Measurements from ENCODE around the gene CCDC88C. TPM values are rescaled to one million over a fixed set of nuclear protein-coding genes. Genes with fewer than 3 reads are reported as not detected.

The CCDC88C gene
- total RNA-seq, 1 experiment from 2014 or later = not detected

GRCh38 chr14:91302391-91302790 is 115.2 kb downstream of the CCDC88C start:
- Histone ChIP-seq H3K36me3 (no peaks in the 10 kb centered on the region), H3K27me3 (replicated peaks) (no peaks in the 10 kb centered on the region; the same call in 1 of the 2 replicates), H3K4me1 (replicated peaks) (no peaks in the 10 kb centered on the region), H3K9me3 (replicated peaks) (no peaks in the 10 kb centered on the region), H3K27ac (no peak overlapping the region), H3K4me3 (no peak overlapping the region)
- DNase-seq (ENCODE audit: low read depth in 1 of 2, low spot score in 2 of 2) = no peak

- H3K4me1 ChIP-seq (replicated peaks) = no peaks in the 10 kb centered on the region
- H3K27ac ChIP-seq = no peak overlapping the region
- H3K9me3 ChIP-seq (replicated peaks) = no peaks in the 10 kb centered on the region
- DNase-seq (ENCODE audit: low read depth in 1 of 2, low spot score in 2 of 2) = no peak
- no peak overlapping the region for H3K4me3 ChIP-seq
- no peaks in the 10 kb centered on the region; the same call in 1 of the 2 replicates for H3K27me3 ChIP-seq (replicated peaks)
- H3K36me3 ChIP-seq = no peaks in the 10 kb centered on the region
Measured at GRCh38 chr14:91300957-91301356, 116.7 kb downstream of the CCDC88C start.

GRCh38 chr14:91300283-91300895 is 117.2 kb downstream of the CCDC88C start:
- Histone ChIP-seq H3K9me3 (replicated peaks) (no peaks in the 10 kb centered on the region), H3K27ac (no peak overlapping the region), H3K36me3 (no peaks in the 10 kb centered on the region), H3K4me1 (replicated peaks) (no peaks in the 10 kb centered on the region), H3K4me3 (no peak overlapping the region), H3K27me3 (replicated peaks) (no peaks in the 10 kb centered on the region; the same call in 1 of the 2 replicates)
- no peak for DNase-seq (ENCODE audit: low read depth in 1 of 2, low spot score in 2 of 2)

- H3K27ac ChIP-seq = no peak overlapping the region
- H3K9me3 ChIP-seq (replicated peaks) = no peaks in the 10 kb centered on the region
- H3K4me3 ChIP-seq = no peak overlapping the region
- no peaks in the 10 kb centered on the region for H3K36me3 ChIP-seq
- H3K27me3 ChIP-seq (replicated peaks) = no peaks in the 10 kb centered on the region; the same call in 1 of the 2 replicates
- no peak for DNase-seq (ENCODE audit: low read depth in 1 of 2, low spot score in 2 of 2)
- no peaks in the 10 kb centered on the region for H3K4me1 ChIP-seq (replicated peaks)
Measured at GRCh38 chr14:91299121-91300115, 118.2 kb downstream of the CCDC88C start.

- Histone ChIP-seq H3K4me1 (replicated peaks) (no peaks in the 10 kb centered on the region), H3K36me3 (no peaks in the 10 kb centered on the region), H3K27me3 (replicated peaks) (no peaks in the 10 kb centered on the region; the same call in 1 of the 2 replicates), H3K4me3 (no peak overlapping the region), H3K27ac (no peak overlapping the region), H3K9me3 (replicated peaks) (no peaks in the 10 kb centered on the region)
- no peak for DNase-seq (ENCODE audit: low read depth in 1 of 2, low spot score in 2 of 2)
Measured at GRCh38 chr14:91298576-91298975, 119.0 kb downstream of the CCDC88C start.

- DNase-seq (ENCODE audit: low read depth in 1 of 2, low spot score in 2 of 2) = no peak
- Histone ChIP-seq H3K4me3 (no peak overlapping the region), H3K36me3 (no peaks in the 10 kb centered on the region), H3K27ac (no peak overlapping the region), H3K4me1 (replicated peaks) (no peaks in the 10 kb centered on the region), H3K9me3 (replicated peaks) (no peaks in the 10 kb centered on the region), H3K27me3 (replicated peaks) (no peaks in the 10 kb centered on the region; the same call in 1 of the 2 replicates)
Measured at GRCh38 chr14:91297081-91297711, 120.4 kb downstream of the CCDC88C start.

GRCh38 chr14:91295851-91296796 is 121.5 kb downstream of the CCDC88C start:
- Histone ChIP-seq H3K36me3 (no peaks in the 10 kb centered on the region), H3K27me3 (replicated peaks) (no peaks in the 10 kb centered on the region; the same call in 1 of the 2 replicates), H3K27ac (no peak overlapping the region), H3K9me3 (replicated peaks) (no peaks in the 10 kb centered on the region), H3K4me3 (no peak overlapping the region), H3K4me1 (replicated peaks) (no peaks in the 10 kb centered on the region)
- no peak for DNase-seq (ENCODE audit: low read depth in 1 of 2, low spot score in 2 of 2)

GRCh38 chr14:91295276-91295845 is 122.3 kb downstream of the CCDC88C start:
- Histone ChIP-seq H3K27ac (no peak overlapping the region), H3K27me3 (replicated peaks) (no peaks in the 10 kb centered on the region), H3K4me1 (replicated peaks) (no peaks in the 10 kb centered on the region), H3K4me3 (no peak overlapping the region), H3K9me3 (replicated peaks) (no peaks in the 10 kb centered on the region), H3K36me3 (no peaks in the 10 kb centered on the region)
- DNase-seq (ENCODE audit: low read depth in 1 of 2, low spot score in 2 of 2) = no peak

GRCh38 chr14:91294153-91294552 is 123.5 kb downstream of the CCDC88C start:
- H3K4me3 ChIP-seq = no peak overlapping the region
- no peaks in the 10 kb centered on the region for H3K27me3 ChIP-seq (replicated peaks)
- H3K4me1 ChIP-seq (replicated peaks) = no peaks in the 10 kb centered on the region
- no peaks in the 10 kb centered on the region for H3K36me3 ChIP-seq
- no peak for DNase-seq (ENCODE audit: low read depth in 1 of 2, low spot score in 2 of 2)
- H3K27ac ChIP-seq = no peak overlapping the region
- no peaks in the 10 kb centered on the region for H3K9me3 ChIP-seq (replicated peaks)

GRCh38 chr14:91293281-91293680 is 124.3 kb downstream of the CCDC88C start:
- H3K9me3 ChIP-seq (replicated peaks) = no peaks in the 10 kb centered on the region
- H3K36me3 ChIP-seq = no peaks in the 10 kb centered on the region
- H3K4me1 ChIP-seq (replicated peaks) = no peaks in the 10 kb centered on the region
- DNase-seq (ENCODE audit: low read depth in 1 of 2, low spot score in 2 of 2) = no peak
- H3K4me3 ChIP-seq = no peak overlapping the region
- H3K27me3 ChIP-seq (replicated peaks) = no peaks in the 10 kb centered on the region
- H3K27ac ChIP-seq = no peak overlapping the region

GRCh38 chr14:91292491-91292890 is 125.1 kb downstream of the CCDC88C start:
- no peak for DNase-seq (ENCODE audit: low read depth in 1 of 2, low spot score in 2 of 2)
- H3K27ac ChIP-seq = no peak overlapping the region

GRCh38 chr14:91291786-91292405 is 125.7 kb downstream of the CCDC88C start:
- no peak overlapping the region for H3K27ac ChIP-seq
- H3K9me3 ChIP-seq (replicated peaks) = no peaks in the 10 kb centered on the region
- no peaks in the 10 kb centered on the region for H3K27me3 ChIP-seq (replicated peaks)
- no peaks in the 10 kb centered on the region for H3K36me3 ChIP-seq
- DNase-seq (ENCODE audit: low read depth in 1 of 2, low spot score in 2 of 2) = no peak
- no peak overlapping the region for H3K4me3 ChIP-seq
- H3K4me1 ChIP-seq (replicated peaks) = no peaks in the 10 kb centered on the region

More at GRCh38 chr14:91292491-91292890, 125.1 kb downstream of the CCDC88C start:
- Histone ChIP-seq H3K36me3 (no peaks in the 10 kb centered on the region), H3K9me3 (replicated peaks) (no peaks in the 10 kb centered on the region), H3K4me3 (no peak overlapping the region), H3K27me3 (replicated peaks) (no peaks in the 10 kb centered on the region), H3K4me1 (replicated peaks) (no peaks in the 10 kb centered on the region)

Measured in SJSA1 (cell line).